Measurements from ENCODE around the gene SCAPER.
"Not testable (repeated sequence)": the region's sequence is repeated elsewhere in the genome, so short reads cannot be mapped to it uniquely, and the experiment has no call there.

The SCAPER gene

GRCh38 chr15:76714950-76715349, 190.2 kb downstream of the SCAPER start:
- Mint-ChIP-seq H3K4me3 (no peak overlapping the region), H3K4me1 (no peaks in the 10 kb centered on the region), H3K27me3 (ENCODE audit: low read depth, poor library complexity) (no peaks in the 10 kb centered on the region), H3K27ac (no peak overlapping the region), H3K36me3 (ENCODE audit: low read depth) (peaks cover 61% of the 10 kb centered on the region), H3K9me3 (peaks cover 39% of the 10 kb centered on the region)
- no peak for TF ChIP-seq CTCF (IDR thresholded peaks at IDR 0.05)
- no peak for DNase-seq

GRCh38 chr15:76711351-76711827, 193.8 kb downstream of the SCAPER start:
- Mint-ChIP-seq H3K9me3 (peaks cover 16% of the 10 kb centered on the region), H3K4me1 (no peaks in the 10 kb centered on the region), H3K4me3 (no peak overlapping the region), H3K27me3 (ENCODE audit: low read depth, poor library complexity) (no peaks in the 10 kb centered on the region), H3K36me3 (ENCODE audit: low read depth) (peaks cover 52% of the 10 kb centered on the region), H3K27ac (no peak overlapping the region)
- no peak for DNase-seq
- TF ChIP-seq CTCF (IDR thresholded peaks at IDR 0.05) = no peak

GRCh38 chr15:76704032-76704431, 201.1 kb downstream of the SCAPER start:
- DNase-seq; H3K27me3 Mint-ChIP-seq (ENCODE audit: low read depth, poor library complexity); H3K4me3 Mint-ChIP-seq; H3K27ac Mint-ChIP-seq; H3K9me3 Mint-ChIP-seq; H3K4me1 Mint-ChIP-seq: not testable (repeated sequence)
- peaks cover 11% of the 10 kb centered on the region for H3K36me3 Mint-ChIP-seq (ENCODE audit: low read depth)

DNA sequence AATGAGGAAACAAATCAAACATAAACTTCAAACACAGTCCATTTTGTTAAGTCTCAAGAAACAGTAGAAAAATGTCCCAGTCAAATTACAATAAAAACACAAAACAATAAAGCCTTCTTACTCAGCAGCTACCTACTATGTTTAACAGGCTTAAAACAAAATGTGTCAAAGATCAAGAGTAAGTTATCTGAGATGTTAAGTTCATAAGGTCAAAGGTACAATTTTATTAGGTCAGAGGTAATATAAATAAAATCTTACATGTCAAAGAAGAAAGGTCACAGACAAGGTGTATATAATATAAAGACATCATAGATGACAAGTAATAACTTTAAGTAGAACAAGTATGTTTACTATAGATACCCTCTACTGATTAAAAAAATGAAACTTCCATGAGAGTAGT, 208.3 kb downstream of the SCAPER start:
- H3K27me3 Mint-ChIP-seq (ENCODE audit: low read depth, poor library complexity) = no peaks in the 10 kb centered on the region

DNA sequence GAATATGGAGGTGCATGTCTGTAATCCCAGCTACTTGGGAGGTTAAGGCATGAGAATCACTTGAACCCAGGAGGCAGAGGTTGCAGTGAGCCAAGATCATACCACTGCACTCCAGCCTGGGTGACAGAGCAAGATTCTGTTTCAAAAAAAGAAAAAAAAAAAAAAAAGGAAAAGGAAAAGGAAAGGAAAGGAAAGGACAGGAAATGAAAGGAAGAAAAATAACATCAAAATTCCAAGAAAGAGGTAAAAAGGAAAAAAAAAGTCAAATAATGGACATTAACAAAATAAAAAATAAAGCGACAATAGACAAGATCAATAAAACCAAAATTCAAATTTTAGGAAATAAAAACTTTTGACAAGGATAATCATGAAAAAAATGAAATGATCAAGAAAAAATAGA, 212.6 kb downstream of the SCAPER start:
- not testable (repeated sequence) for H3K4me3 Mint-ChIP-seq; H3K27me3 Mint-ChIP-seq (ENCODE audit: low read depth, poor library complexity); H3K36me3 Mint-ChIP-seq (ENCODE audit: low read depth); H3K9me3 Mint-ChIP-seq; H3K4me1 Mint-ChIP-seq; DNase-seq; H3K27ac Mint-ChIP-seq

More for the DNA sequence above, 208.3 kb downstream of the SCAPER start:
- Mint-ChIP-seq H3K36me3 (ENCODE audit: low read depth) (peaks cover 6% of the 10 kb centered on the region), H3K4me3 (no peak overlapping the region), H3K4me1 (no peaks in the 10 kb centered on the region), H3K27ac (no peak overlapping the region), H3K9me3 (no peaks in the 10 kb centered on the region)
- TF ChIP-seq CTCF (IDR thresholded peaks at IDR 0.05) = no peak
- no peak for DNase-seq

DNA sequence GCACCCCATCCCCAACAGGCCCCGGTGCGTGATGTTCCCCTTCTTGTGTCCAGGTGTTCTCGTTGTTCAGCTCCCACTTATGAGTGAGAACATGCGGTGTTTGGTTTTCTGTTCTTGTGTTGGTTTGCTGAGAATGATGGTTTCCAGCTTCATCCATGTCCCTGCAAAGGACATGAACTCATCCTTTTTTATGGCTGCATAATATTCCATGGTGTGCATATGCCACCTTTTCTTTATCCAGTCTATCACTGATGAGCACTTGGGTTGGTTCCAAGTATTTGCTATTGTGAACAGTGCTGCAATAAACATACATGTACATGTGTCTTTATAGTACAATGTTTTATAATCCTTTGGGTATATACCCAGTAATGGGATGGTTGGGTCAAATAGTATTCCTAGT, 217.5 kb downstream of the SCAPER start:
- H3K4me1 Mint-ChIP-seq; H3K36me3 Mint-ChIP-seq (ENCODE audit: low read depth); H3K27me3 Mint-ChIP-seq (ENCODE audit: low read depth, poor library complexity); DNase-seq; H3K27ac Mint-ChIP-seq; H3K4me3 Mint-ChIP-seq: not testable (repeated sequence)
- H3K9me3 Mint-ChIP-seq = peaks cover 10% of the 10 kb centered on the region

- TF ChIP-seq CTCF (IDR thresholded peaks at IDR 0.05) = no peak
- peaks cover 10% of the 10 kb centered on the region for H3K9me3 Mint-ChIP-seq
- peaks cover 5% of the 10 kb centered on the region for H3K36me3 Mint-ChIP-seq (ENCODE audit: low read depth)
- H3K4me1 Mint-ChIP-seq = no peaks in the 10 kb centered on the region
- no peak overlapping the region for H3K4me3 Mint-ChIP-seq
- peaks cover 3% of the 10 kb centered on the region for H3K27me3 Mint-ChIP-seq (ENCODE audit: low read depth, poor library complexity)
- no peak for DNase-seq
- no peak overlapping the region for H3K27ac Mint-ChIP-seq
These were observed 221.1 kb downstream of the SCAPER start for GRCh38 chr15:76684002-76684401.
